GM21515 (cell line): ENCODE data around the gene BSG.
"Not testable (repeated sequence)": the region's sequence is repeated elsewhere in the genome, so short reads cannot be mapped to it uniquely, and the experiment has no call there.

Experiments
- ATAC-seq: cut with Tn5 transposase; IDR thresholded peaks from one replicate; pipeline ENCODE4 v1.9.1; 2021; ENCODE audit not compliant: unreplicated experiment

Gene BSG

DNA sequence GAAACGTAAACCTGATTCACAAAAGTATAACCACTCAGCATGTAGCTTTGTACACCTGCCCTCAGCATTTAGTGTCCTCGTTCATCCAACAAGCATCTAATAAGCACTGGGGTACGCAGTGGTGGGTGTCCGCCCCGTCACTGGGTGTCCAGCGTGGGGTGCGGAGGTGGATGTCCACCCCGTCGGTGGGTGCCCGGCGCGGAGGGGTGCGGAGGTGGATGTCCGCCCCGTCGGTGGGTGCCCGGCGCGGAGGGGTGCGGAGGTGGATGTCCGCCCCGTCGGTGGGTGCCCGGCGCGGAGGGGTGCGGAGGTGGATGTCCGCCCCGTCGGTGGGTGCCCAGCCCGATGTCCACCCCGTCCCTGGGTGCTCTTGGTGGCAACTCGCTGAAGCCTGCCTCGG, 12.8 kb downstream of the BSG start:
- not testable (repeated sequence) for ATAC-seq

DNA sequence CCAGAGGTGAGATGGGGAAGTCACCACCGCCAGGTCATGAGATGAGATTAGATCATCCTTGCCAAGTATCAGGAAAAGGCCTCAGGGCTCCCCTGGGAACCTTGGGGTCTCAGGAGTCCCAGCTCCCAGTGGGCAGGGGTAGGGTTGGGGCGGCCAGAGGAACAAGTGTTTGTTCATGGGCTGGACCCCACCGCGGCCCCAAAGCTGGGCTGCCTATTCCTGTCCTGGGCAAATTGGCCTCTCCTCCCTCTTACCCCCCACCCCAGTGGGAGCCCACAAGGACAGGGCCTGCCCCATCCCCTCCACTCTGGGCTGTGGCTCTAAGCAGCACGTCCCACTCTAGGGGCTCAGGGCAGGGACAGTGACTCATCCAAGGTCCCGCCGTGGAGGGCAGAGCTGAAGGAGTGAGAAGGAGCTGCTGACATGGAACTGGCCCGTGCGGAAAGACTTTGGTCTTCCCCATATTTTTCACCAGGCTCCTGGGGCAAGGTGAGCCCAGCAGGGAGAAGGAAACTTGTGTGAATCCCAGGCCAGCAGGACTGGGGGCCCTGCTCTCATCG, 13.2 kb downstream of the BSG start:
- no peak for ATAC-seq

DNA sequence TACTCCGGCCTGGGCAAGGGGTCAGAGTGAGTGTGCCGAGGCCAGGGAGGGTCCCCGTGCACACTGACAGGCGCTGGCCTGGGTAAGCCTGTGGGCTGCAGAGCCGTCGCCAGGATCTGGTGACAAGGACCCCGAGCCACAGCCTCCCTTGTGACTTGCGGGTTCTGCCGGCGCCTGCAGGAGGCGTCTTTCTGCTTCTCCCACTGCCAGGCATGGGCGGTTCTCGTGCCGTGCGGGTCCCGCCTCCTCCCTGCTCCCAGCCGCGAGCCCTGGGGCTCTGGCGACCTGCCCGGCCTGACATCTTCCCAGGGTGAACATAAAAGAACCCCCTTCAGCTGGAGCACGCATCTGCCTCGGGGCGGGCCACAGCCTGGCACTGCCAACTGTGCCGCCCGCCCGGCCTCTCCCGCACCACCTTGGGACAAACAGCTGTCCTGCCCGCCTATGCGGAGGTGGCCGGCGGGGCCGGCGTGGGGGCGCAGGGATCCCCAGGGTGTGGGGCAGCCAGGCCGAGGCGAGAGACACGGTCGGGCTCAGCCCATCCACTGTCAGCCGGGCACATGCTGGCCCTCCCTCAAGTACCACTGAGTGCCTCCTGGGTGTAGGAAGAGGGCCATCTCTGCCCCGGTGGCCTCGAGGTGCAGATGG, 15.8 kb downstream of the BSG start:
- ATAC-seq = no peak

DNA sequence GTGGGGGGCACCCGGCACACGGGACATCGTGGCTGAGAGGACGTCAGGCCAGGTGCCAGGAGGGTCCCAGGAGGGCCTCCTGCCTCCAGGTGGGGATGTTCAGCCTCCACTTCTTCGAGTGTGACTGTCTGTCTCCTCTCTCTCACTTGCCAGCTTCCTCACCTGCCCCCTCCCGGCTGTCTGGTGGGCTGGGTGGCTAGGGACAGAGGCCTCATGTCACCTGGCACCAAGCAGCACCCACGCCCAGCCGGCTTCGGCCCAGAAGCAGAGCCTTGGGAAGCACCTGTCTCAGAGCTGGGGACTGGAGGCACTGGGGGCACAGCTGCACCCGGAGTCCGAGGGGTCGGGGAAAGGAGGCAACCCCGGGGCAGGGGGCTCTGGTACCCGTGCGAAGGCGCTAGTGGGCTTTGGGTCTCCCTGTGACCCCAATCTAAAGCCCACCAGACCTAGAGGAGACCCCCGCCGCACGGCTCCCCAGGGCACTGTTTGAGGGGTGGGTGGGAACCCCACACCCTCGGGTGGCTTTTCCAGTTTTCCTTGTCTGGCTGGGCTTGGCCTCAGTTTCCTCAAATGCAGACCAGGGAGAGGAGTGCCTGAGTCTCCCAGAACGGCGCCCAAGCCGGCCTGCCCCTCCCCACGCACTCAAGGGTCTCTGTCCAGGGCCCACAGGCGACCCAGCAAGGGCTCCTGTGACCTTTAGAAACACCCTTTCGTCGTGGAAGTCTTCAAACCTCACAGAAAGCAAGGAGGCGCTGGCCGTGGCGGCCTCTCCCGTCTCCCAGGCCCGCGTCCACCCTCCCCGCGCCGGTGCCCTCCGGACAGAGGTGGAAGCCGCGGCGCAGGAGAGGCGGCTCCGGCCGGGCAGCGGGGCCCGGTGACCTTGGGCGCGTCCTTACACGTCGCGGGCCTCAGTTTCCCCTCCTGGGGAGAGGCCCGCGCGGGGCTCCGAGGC, 16.6 kb downstream of the BSG start:
- no peak for ATAC-seq

DNA sequence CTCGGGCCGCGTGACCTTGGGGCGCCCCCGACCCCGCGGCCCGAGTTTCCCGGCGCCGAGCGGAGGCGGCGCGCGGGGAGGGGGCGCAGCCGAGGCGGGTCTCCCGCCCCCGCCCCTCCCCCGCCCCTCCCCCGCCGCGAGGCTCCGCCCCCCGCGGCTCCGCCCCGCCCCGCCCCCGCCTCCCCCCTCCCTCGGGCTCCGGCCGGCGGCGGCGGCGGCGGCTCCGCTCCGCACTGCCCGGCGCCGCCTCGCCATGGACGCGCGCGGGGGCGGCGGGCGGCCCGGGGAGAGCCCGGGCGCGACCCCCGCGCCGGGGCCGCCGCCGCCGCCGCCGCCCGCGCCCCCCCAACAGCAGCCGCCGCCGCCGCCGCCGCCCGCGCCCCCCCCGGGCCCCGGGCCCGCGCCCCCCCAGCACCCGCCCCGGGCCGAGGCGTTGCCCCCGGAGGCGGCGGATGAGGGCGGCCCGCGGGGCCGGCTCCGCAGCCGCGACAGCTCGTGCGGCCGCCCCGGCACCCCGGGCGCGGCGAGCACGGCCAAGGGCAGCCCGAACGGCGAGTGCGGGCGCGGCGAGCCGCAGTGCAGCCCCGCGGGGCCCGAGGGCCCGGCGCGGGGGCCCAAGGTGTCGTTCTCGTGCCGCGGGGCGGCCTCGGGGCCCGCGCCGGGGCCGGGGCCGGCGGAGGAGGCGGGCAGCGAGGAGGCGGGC, 17.4 kb downstream of the BSG start, which contains the start of gene HCN2:
Gene HCN2, plus strand, starts transcription at position 189 of the 703 bp plus-strand sequence. Its CDS starts 65 bp downstream, at position 254.
- no peak for ATAC-seq

DNA sequence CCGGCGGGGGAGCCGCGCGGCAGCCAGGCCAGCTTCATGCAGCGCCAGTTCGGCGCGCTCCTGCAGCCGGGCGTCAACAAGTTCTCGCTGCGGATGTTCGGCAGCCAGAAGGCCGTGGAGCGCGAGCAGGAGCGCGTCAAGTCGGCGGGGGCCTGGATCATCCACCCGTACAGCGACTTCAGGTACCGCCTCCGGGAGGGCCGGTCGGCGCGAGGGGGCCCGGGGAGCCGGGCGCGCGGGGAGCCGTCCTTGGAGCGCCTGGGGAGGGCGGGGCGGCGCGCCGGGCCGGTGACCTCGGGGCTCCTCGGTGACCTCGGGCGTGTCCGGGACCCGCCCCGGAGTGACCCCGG, 18.0 kb downstream of the BSG start:
- ATAC-seq = no peak

DNA sequence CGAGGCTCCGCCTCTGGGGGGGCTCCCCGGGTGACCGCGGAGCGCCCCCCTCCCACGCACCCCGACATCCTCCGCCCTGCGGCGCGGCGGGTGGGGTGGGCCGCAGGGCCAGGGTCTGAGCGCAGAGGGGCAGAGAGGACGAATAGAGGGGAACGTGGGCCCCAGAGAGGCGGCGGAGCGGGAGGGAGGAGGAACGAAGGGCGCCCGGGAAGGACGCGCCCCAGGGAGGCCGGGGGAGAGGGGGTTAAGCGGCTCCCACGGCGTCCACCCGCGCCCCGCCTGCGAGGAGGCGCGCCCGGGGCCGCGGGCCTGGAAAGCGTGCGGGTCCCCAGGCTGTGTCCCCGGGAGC, 18.3 kb downstream of the BSG start:
- no peak for ATAC-seq

DNA sequence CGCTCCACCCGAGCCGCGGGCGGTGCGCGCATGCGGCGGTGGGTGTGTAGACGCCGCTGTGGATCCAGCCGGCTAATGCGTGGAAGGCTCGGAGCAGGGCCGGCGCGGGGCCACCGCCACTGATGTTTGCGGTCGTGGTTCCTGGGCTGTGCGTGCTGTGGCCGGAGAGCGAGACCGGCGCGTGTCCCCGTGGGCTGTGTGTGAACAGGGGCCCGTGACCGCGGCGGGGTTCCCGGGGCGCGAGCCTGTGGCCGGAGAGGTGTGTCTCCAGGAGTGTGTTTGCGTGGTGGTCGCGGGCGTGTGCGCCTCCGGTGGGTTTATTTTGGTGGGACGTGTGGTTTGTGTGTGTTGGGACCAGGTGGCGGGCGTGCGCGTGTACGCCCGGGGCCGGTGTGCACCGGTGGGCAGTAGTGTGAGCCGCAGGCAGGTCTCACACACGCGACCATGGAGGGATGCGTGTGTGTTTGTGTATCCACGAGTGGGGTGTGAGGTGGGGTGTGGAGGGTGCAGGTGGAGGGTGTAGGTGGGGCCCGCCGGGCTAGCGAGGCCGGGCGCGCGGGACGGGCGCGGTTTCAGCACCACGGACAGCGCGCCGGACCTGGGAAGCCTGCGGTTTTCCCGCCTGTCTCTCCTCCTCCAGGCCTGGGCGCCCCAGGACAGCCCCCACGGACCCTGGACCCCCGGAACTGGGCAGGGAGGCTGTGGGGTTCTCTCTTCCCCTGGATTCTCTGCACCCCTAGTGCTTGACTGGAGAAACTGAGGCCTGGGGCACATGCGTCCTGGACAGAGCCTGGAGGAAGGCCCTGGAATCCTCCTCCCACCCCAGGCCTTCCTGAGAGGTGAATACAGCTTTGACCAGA, 18.9 kb downstream of the BSG start:
- ATAC-seq = no peak

DNA sequence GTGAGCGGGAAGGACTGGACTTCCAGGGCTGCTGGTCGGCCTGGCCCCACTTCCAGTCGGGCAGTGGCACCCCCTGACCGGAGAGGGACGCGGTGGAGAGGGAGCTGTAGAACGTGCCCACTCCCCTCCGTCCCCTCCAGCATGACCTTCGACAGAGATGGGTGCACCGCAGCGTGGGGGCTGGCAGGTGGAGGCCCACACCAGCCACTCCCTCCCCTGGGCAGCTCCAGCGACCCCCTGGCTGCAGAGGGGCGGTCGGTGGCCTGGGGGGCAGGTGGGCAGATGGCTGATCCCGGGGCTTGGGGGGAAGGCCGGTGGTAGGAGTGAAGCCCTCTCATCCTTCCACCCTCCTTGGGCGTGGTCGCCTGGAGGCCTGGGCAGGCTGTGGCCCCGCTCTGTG, 19.7 kb downstream of the BSG start:
- ATAC-seq = no peak

DNA sequence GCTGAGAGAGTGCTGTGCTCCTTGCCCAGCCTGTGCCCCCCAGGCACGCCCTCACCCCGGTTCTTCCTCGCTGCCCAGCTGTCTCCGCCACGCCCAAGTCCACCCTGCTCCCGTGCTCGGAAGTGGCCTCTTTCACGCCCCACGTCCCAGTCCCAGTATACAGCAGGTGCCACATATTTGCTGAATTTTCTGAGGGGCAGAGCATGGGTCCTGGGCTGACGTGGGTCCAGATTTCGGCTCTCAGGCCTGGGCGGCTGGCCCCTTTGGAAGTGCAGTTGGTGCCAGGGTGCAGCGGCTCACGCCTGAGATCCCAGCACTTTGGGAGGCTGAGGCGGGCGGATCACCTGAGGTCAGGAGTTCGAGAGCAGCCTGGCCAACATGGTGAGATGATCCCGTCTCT, 20.7 kb downstream of the BSG start:
- ATAC-seq = no peak

DNA sequence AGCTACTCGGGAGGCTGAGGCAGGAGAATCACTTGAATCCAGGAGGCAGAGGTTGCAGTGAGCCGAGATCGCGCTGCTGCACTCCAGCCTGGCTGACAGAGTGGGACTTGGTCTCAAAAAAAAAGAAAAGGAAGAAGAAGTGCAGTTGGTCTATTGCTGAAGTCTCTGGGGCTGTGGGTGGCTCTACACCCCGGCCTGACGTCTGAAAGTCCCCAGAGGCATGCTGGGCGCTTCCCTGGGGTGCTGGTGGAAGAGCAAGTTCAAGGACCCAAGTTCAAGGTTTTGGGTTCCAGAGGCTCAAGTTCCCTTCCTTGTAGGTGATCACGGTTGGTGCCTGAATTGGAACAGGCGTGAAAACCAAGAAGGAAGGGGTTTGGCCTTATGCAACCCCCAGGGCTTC, 21.1 kb downstream of the BSG start:
- no peak for ATAC-seq

DNA sequence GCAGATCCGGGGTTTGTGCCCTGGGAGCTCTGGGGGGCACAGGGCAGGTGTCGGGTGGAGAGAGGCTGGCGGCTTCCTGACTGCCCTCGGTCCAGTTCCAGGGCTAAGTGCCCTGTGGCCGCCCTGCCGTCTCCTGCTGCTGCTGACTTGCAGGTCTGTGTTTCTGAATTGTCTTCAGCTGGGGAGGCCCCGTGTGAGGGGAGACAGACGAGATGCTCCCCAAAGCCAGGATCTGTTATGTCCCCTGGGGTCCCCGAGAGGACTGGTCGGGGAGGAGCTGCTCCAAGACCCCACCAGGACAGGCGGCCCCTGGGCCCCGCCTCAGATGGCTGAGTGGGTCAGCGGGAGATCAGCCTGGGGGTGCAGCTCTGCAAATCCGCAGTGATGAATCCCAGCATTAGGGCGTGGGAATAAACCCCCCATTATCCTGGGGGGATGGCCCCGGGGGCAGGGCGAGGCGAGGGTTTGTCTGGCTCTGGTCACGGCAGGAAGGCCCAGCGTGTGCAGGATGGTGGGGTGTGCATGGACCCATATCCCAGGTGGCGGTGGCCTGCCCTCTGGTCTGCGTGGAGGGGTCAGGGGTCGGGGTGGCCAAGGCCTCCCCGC, 22.0 kb downstream of the BSG start:
- no peak for ATAC-seq

DNA sequence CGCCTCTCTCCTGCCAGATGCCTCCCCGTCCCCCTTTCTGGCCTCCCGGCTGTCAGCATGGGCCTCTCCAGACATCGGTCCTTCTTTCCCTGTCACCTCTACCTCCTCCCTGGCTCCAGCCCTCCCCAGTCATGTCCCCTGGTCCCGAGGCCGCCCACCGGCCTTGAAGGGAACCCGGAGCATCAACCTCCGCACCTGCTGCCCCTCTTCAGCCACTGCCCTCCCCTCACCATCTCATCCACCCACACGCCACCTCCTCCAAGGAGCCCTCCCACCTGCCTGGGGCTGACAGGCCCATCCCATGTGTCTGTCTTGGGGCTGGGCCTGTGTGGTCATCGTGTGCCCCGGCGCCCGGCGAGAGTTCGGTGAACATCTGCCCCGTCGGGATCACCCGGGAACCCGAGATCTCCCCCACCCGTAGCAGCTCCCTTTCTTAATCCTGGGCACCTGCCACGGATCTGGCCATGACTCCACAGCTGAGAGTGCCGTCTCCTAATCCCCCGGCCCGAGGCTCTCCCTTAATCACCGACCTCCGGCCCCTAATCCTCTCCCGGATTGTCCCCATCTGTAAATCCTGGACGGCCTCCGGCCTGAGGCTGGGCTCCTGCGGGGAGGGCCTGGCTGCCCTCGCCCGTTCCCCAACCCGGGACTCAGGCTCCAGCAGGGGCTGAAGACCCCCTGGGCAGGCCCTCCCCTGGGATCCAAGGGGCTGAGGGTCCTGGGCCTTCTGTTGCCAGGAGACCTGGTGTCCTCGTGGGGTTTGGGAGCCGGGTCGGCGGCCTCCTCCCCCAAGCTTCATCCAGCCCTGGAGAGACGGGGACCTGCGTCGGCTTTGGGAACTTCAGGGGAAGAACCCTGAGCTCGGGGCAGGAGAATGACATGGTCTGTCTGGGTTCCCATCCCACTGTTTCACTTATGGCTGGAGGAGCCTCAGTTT, 23.2 kb downstream of the BSG start:
- no peak for ATAC-seq

DNA sequence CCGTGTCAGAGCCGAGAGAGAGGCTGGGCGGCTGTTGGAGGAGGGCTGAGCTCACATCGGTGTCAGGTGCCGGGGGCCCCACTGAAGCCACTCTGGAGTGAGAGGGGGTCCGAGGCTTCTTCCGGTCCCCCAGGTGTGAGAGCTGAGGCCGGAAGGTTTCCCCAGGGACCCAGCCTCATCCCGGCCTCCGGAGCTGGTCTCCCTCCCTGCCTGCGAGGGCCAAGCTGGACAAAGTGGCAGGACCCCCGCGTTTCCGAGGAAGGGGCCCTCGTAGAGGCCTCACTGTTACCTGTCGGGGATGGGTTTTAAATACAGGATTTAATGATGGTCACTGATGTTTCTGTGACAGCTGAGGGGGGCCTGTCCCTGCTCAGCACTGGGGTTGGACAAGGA, 23.9 kb downstream of the BSG start:
- ATAC-seq = no peak

DNA sequence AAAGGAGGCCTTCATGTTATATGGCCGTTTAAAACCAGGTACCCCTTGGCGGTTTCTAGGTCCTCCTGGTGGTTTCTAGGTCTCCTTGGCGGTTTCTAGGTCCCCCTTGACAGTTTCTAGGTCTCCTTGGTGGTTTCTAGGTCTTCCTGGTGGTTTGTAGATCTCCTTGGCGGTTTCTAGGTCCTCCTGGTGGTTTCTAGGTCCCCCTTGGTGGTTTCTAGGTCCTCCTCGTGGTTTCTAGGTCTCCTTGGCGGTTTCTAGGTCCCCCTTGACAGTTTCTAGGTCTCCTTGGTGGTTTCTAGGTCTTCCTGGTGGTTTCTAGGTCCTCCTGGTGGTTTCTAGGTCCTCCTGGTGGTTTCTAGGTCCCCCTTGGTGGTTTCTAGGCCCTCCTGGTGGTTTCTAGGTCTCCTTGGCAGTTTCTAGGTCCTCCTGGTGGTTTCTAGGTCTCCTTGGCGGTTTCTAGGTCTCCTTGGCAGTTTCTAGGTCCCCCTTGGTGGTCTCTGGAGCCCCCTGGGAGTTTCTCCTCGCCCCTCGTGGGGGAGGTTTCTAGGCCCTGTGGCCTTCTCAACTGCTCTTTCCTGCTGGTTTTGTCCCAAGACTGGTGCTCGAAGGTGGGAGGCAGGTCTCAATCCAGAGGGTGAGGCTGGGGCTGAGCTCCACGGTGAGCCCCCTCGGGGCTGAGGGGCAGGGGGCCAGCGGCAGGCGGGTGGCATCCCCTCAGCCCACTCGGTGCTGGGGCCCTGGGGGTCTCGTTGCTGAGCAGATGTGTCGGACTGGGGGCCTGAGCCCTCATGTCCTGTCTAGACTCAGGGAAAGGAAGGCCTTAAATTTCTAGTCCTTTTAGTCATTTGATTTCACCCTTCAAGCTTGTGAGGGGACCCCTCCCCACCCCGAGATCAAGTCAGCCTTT, 25.3 kb downstream of the BSG start:
- no peak for ATAC-seq

DNA sequence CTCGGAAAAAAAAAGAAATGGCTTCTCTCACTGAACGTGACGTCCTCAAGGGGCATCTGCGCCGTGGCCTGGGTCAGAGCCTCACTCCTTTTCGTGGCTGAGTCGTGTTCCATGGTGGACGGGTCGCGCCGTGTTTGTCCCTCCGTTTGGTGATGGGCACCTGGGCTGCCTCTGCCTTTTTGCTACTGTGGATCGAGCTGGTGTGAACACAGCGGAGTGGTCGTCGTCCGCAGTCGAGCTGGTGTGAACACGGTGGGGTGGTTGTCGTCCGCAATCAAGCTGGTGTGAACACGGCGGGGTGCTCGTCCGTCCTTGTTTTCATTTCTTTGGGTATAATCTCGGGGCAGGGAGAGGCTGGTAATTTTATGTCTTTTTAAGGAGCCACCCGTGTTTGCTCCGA, 28.9 kb downstream of the BSG start:
- ATAC-seq = no peak

DNA sequence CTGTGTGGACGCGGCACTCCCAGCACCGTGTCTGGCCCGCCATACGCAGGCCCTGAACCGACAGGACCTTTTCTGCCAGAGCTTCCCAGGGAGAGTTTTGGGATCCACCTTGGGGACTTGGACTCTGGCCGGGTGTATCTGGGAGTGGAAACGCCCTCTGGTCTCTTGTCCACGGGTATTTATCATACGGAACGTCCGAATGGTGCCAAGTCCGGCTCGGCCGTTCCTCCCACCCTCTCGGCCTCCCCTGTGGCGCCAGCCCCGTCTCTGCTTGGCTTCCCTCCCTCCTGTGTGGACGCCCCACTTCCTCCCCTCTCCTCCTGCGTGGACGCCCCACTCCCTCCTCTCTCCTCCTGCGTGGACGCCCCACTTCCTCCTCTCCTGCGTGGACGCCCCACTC, 29.4 kb downstream of the BSG start:
- no peak for ATAC-seq
